GM21529 (cell line): ENCODE data around the gene NAP1L4.
"Not testable (repeated sequence)": the region's sequence is repeated elsewhere in the genome, so short reads cannot be mapped to it uniquely, and the experiment has no call there.

Experiments
- ATAC-seq: cut with Tn5 transposase; IDR thresholded peaks from one replicate; pipeline ENCODE4 v1.9.1; 2021; ENCODE audit not compliant: unreplicated experiment

The NAP1L4 gene

GRCh38 chr11:2911088-2911784 is 80.9 kb downstream of the NAP1L4 start:
- ATAC-seq, result no peak

- ATAC-seq, result no peak
These were observed 81.7 kb downstream of the NAP1L4 start for GRCh38 chr11:2910401-2910955.

- no peak for ATAC-seq
These were observed 82.8 kb downstream of the NAP1L4 start for GRCh38 chr11:2909133-2909902.

GRCh38 chr11:2908130-2908529 is 84.0 kb downstream of the NAP1L4 start:
- no peak for ATAC-seq

- not testable (repeated sequence) for ATAC-seq
These were observed 86.8 kb downstream of the NAP1L4 start for GRCh38 chr11:2905299-2905698.

GRCh38 chr11:2904153-2905052 is 87.7 kb downstream of the NAP1L4 start:
- no peak for ATAC-seq

- ATAC-seq, result no peak
These were observed 88.5 kb downstream of the NAP1L4 start for GRCh38 chr11:2903672-2904011.

- no peak for ATAC-seq
These were observed 89.1 kb downstream of the NAP1L4 start for GRCh38 chr11:2902784-2903671.

- peak; percentile 95 for ATAC-seq
These were observed 90.0 kb downstream of the NAP1L4 start for GRCh38 chr11:2901854-2902783.

- no peak for ATAC-seq
These were observed 90.8 kb downstream of the NAP1L4 start for GRCh38 chr11:2901196-2901796.

GRCh38 chr11:2899080-2899783 is 92.9 kb downstream of the NAP1L4 start:
- ATAC-seq, result no peak

GRCh38 chr11:2898366-2899079 is 93.6 kb downstream of the NAP1L4 start:
- no peak for ATAC-seq

GRCh38 chr11:2897048-2897447 is 95.1 kb downstream of the NAP1L4 start:
- no peak for ATAC-seq

- ATAC-seq, result no peak
These were observed 96.1 kb downstream of the NAP1L4 start for GRCh38 chr11:2896047-2896446.
